Prostate gland (tissue), 2 donors: ENCODE results near the gene SCAANT1. TPM values are rescaled to one million over a fixed set of nuclear protein-coding genes. Genes with fewer than 3 reads are reported as not detected.

Experiments
- DNase-seq: peaks from one replicate; pipeline ENCODE4 v3.0.0-alpha.2; 2019; ENCODE audit warnings: low spot score
- H3K27ac ChIP-seq, 2 donors: fragments of 200-600 bp; sonication (generic); 2 replicates each; pipeline ENCODE4 v1.5.1; 2017 to 2019
- H3K27me3 ChIP-seq: fragments of 200-600 bp; sonication (generic); replicated peaks from 2 replicates; pipeline ENCODE4 v1.5.1; 2019; ENCODE audit not compliant: insufficient read depth
- H3K36me3 ChIP-seq, 2 donors: fragments of 200-600 bp; sonication (generic); 1 replicate in 1 of 2; 2 replicates in 1 of 2; pipeline versions ENCODE4 v1.5.1 to v1.8.1; 2017 to 2019
- H3K4me1 ChIP-seq: fragments of 200-600 bp; sonication (generic); replicated peaks from 2 replicates; pipeline ENCODE4 v1.5.1; 2019
- H3K4me3 ChIP-seq, 2 donors: fragments of 200-600 bp; sonication (generic); 2 replicates each; pipeline ENCODE4 v1.5.1; 2017 to 2019
- H3K9me3 ChIP-seq: fragments of 200-600 bp; sonication (generic); 2 replicates; pipeline ENCODE4 v1.5.1; 2017
- CTCF ChIP-seq, 4 experiments: fragments of 200-600 bp in 2 of 4; fragments of 450-650 bp in 2 of 4; sonication (generic) in 2 of 4; IDR thresholded peaks; 1 replicate in 3 of 4; 2 replicates in 1 of 4; pipeline ENCODE4 v1.5.1; 2016 to 2019; ENCODE audit warnings: antibody characterized with exemption in 4 of 4, mild to moderate bottlenecking in 2 of 4, moderate library complexity in 2 of 4
- POLR2A ChIP-seq: fragments of 450-650 bp; IDR thresholded peaks from one replicate; pipeline ENCODE4 v1.6.1; 2016; ENCODE audit warnings: antibody characterized with exemption, mild to moderate bottlenecking
- POLR2AphosphoS5 ChIP-seq: sonication (generic); formaldehyde crosslinking; IDR thresholded peaks from one replicate; pipeline ENCODE4 v1.6.1; 2017; ENCODE audit warnings: antibody characterized with exemption
- WGBS: methylation state at CpG from one replicate; pipeline ENCODE4 v1.1.5; 2018; 5-methylcytosine and 5-hydroxymethylcytosine counted together
- intact Hi-C: fragments of 100-400 bp; cut with DNase I; formaldehyde crosslinking; loops from one replicate; pipeline ENCODE4 v1.14.2; 2022
- total RNA-seq, 2 donors: library from RNA; depleted of rRNA; stranded (reverse); fragments of >200 nt; gene quantifications; one replicate each; pipeline ENCODE4 v1.1.0, GENCODE V29; 2016

The SCAANT1 gene
- total RNA-seq = not detected

GRCh38 chr3:63911873-63912767 is at the start of gene SCAANT1:
SCAANT1 (minus strand) TSS chr3:63912383.
- no peaks in the 10 kb centered on the region for H3K36me3 ChIP-seq
- peak within 1 kb of the TSS; percentile 93 to 98 for H3K27ac ChIP-seq
- H3K4me3 ChIP-seq = peak within 1 kb of the TSS; percentile 79 to 93
- H3K9me3 ChIP-seq = no peaks in the 10 kb centered on the region
- intact Hi-C loops = loop anchor here (5.0 kb wide), 2 partner anchors 50 to 80 kb away; no protein-coding TSS in a partner anchor
- peak; percentile 87 for DNase-seq
- TF ChIP-seq CTCF (IDR thresholded peaks at IDR 0.05) = peak in 2 of 4 experiments; percentile 13 to 24
- TF ChIP-seq POLR2A = peak; percentile 55
- peak; percentile 73 for TF ChIP-seq POLR2AphosphoS5
- under 1% methylated on average over 93 of the region's 115 CpGs for WGBS
- no peaks in the 10 kb centered on the region for H3K27me3 ChIP-seq
- peaks cover 3% of the 10 kb centered on the region for H3K4me1 ChIP-seq

- no peak overlapping the region for H3K4me3 ChIP-seq
- H3K4me1 ChIP-seq = no peaks in the 10 kb centered on the region
- peak; percentile 15 for DNase-seq
- H3K27ac ChIP-seq = no peak overlapping the region
- no peaks in the 10 kb centered on the region for H3K9me3 ChIP-seq
- H3K36me3 ChIP-seq = no peaks in the 10 kb centered on the region
- TF ChIP-seq POLR2AphosphoS5 (peak; percentile 42), POLR2A (no peak), CTCF (IDR thresholded peaks at IDR 0.05) (peak in 3 of 4 experiments; percentile 52 to 73 (median 69))
- 14% methylated on average over 2 of the region's 2 CpGs for WGBS
- no peaks in the 10 kb centered on the region for H3K27me3 ChIP-seq
- intact Hi-C loops = loop anchor here (5.0 kb wide), 1 partner anchor 50 kb away; the partner anchor contains the start of gene SCAANT1
Measured at GRCh38 chr3:63961891-63962290, 49.7 kb upstream of the SCAANT1 start.

- WGBS = 49% methylated on average over 6 of the region's 6 CpGs
- no peak for DNase-seq
- no peaks in the 10 kb centered on the region for H3K36me3 ChIP-seq
- TF ChIP-seq POLR2AphosphoS5 = no peak
- TF ChIP-seq CTCF (IDR thresholded peaks at IDR 0.05) = peak in 1 of 4 experiments; percentile 9
- no peak for TF ChIP-seq POLR2A
- H3K4me1 ChIP-seq = no peaks in the 10 kb centered on the region
- intact Hi-C loops = loop anchor here (5.0 kb wide), 1 partner anchor 48 kb away; the partner anchor contains the start of gene SCAANT1
- no peak overlapping the region for H3K27ac ChIP-seq
- H3K9me3 ChIP-seq = no peaks in the 10 kb centered on the region
- no peak overlapping the region for H3K4me3 ChIP-seq
- no peaks in the 10 kb centered on the region for H3K27me3 ChIP-seq
Measured at GRCh38 chr3:63960048-63960711, 48.0 kb upstream of the SCAANT1 start.

- Histone ChIP-seq H3K9me3 (no peaks in the 10 kb centered on the region), H3K4me1 (no peaks in the 10 kb centered on the region), H3K4me3 (no peak overlapping the region), H3K36me3 (no peaks in the 10 kb centered on the region), H3K27ac (no peak overlapping the region), H3K27me3 (no peaks in the 10 kb centered on the region)
- no peak for TF ChIP-seq POLR2A
- TF ChIP-seq POLR2AphosphoS5 = no peak
- no peak for TF ChIP-seq CTCF (IDR thresholded peaks at IDR 0.05)
- 45% methylated on average over 3 of the region's 3 CpGs for WGBS
- intact Hi-C loops = no loop called here
- DNase-seq = no peak
Measured at GRCh38 chr3:63959146-63959545, 47.0 kb upstream of the SCAANT1 start.
